Stimulated activated CD4-positive, alpha-beta T cell treated with anti-CD3 and anti-CD28 coated beads, TNF-alpha, amount 100 ng/mL, for 24 hours (primary cell): ENCODE data around the gene RNF10.
A peak's percentile ranks its signal among the peaks of the same experiment; 100 is the strongest.
"Not testable (repeated sequence)": the region's sequence is repeated elsewhere in the genome, so short reads cannot be mapped to it uniquely, and the experiment has no call there.

Experiments used
- DNase-seq, 3 experiments: peaks; one replicate each; pipeline ENCODE4 v3.0.0-alpha.2; 2020; ENCODE audit warnings: low read depth in 3 of 3

Gene RNF10

DNA sequence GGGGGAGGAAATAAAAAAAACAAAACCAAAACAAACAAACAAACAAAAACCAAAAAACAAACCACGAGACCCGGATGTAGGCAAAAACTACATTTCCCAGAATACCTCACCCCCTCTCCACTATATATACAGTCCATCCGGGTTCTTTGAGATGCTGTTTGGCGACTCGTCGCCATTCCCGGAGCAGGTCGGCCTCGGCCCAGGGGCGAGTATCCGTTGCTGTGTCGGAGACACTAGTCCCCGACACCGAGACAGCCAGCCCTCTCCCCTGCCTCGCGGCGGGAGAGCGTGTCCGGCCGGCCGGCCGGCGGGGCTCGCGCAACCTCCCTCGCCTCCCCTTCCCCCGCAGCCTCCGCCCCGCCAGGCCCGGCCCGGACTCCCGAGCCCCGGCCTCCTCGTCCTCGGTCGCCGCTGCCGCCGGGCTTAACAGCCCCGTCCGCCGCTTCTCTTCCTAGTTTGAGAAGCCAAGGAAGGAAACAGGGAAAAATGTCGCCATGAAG is at the start of gene RNF10:
RNF10 (plus strand) TSS at position 154 of the 500 bp plus-strand sequence. CDS start 456 bp downstream, outside the sequence.
- DNase-seq: peak; percentile 47 to 59 (median 54)

DNA sequence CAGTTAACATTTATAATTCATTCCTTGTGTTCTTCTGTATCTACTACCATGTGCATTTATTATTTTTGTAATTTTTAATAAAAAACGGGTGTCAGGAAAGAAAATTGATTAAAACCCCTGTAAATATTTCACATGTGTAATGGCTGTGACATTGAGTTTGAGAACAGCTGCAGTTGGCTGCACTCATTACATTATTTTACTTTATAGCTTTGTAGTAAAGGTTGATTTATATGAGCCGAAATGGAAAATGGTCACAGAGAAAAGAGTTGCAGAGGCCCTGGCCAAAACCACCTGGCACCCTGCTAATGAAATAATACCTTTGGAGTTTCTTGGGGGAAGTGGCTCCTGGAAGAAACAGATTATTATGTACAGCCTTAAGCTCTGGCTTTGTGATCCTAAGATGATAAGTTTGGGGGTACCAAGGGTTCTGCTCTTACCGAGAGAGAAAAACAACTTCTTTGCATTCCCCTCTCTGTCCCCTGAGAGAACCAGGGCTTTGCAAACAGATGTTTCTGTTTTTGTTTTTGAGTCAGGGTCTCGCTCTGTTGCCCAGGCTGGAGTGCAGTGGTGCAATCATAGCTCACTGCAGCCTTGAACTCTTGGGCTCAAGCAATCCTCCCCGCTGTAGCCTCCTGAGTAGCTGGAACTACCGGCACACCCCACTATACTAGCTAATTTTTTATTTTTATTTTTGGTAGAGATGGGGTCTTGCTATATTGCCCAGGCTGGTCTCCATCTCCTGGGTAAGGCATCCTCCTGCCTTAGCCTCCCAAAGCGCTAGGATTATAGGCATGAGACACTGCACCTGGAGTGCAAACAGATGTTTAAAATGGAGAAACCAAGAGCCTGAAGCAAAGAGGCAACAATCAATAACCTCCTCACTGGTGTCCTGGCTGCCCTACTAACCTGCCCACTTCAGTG is 47.9 kb upstream of the RNF10 start:
- DNase-seq: no peak

DNA sequence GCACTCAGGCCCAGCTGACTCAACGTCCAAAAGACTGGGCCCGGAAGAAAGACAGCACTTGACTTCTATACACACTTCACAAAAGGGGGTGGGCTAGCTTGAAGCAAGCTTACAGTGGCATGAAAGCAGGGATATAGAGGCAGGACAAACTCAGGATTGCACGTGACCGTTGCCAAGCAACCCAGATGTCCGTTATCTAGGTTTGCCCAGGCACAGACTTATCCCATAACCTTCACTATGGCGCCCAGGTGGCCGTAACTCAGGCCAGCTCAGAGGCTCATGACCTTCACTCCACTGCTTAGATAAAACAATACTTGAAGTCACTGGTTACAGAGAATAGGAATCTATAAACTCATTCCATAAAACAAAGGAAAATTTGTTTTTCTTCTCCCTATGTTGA is 46.6 kb upstream of the RNF10 start:
- DNase-seq: not testable (repeated sequence)

DNA sequence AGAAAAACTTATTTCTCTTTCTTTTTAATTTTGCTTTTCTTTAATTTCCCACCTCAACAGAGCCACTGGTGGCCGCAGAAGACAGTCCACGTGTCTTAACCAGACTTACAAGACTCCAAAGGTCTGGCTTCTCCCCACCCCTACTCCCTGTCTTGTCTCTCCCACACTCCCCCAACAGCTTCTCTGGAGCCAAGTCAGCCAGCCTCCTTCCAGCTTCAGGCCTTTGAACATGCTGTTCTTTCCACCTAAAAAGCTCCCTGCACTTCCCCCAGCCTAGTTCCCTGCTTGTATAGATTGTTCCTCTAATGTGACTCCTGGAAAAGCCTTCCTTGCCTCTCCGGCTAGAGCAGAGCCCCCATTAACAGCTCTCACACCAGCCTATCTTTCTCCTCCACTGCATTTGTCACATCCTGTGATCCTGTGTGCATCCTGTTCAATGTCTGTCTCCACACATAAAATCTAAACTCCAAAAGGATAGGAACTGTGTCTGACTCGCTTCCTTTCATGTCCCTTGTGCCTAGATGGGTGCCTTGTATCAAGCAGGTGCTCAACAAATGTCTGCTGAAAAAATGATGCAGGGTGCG is 46.0 kb upstream of the RNF10 start:
- DNase-seq: no peak

DNA sequence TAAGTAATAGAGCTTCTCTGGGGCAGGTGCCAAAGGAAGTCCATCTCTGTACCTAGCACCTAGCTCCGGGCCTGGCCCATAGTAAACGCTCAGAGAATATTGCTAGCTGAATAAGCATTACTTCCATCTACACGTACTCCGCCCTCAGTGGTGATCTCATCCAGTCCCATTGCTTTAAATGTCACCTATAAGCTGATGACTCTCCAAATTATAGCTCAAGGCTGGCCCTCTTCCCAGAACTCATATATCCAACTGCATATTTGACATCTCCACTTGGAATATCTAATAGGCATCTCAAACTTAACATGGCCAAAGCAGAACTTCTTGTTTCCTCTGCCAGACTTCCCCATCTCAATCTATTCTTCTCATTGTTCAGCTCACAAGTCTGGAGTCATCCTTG is 45.1 kb upstream of the RNF10 start:
- no peak for DNase-seq

DNA sequence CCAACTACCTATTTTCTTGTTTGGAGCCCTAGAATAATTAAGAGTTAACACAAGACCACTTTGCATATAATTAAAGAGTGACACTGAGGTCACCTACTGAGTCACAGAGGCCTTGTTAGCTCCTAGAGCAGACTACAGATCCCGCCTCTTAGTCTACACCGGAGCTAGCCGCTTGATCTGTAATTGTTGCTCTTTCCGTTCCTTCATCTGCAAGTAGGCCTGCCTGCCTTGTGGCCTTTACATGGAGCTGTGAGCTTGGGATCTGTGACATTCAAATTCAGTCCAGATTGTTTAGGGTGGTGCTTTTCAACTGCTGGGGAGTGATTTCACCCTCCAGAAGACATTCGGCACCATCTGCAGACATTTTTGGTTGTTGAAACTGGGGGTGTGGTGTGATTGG is 43.8 kb upstream of the RNF10 start:
- no peak for DNase-seq

DNA sequence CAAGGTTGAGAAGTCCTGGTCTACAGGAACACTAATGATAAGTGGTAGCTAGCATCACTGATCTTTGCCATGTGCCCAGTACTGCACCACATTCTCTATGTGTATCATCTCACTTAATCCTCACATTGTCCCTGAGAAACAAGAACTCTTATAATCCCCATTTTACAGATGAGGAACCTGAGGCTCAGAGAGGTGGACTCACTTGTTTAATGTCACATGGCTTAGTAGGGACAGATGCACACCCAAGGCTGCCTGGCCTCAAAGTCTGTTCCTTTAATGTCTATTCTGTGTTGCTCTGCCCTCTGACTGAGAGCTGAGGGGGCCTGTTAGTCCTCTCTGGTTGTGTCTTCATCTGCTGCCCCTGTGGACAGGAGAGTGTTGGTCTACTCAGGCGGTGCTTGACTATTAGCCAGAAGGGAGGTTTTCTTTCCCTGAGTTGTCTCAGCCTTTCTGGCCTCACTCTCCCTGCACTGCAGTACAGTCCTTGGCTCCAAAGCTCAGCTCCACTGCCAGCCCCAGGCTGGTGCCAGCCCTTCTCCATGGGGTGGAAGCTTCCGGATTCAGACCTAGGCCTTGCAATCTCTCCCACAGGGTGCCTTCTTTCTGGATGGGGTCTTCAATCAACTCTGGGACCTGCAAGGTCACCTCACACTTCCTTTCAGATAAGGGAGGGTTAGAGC is 43.2 kb upstream of the RNF10 start:
- DNase-seq: no peak

DNA sequence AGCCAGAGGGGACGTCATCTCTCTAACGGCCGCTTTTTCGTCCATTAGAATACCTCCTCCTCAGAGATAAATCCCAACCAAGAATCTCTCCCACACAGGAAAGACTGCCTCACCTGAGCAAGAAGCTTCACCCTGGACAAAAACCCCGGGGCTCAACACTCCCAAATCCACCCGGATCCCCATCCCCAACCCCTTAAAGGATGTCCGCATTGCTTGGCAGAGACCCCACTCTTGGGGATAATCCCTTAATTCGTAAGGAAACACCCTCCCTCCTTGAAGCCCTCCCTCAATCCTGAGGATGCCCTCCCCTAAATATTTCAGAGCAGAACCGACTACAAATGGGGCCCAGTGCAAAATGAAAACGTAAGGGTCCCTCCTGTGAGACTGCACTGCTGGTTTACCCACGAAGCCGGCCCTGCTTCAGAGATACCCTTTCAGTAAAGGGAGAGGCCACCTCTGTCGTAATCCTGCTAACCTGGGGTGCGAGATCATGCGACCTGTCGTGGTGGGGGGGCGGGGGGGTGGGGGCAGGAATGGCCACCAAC is 38.9 kb upstream of the RNF10 start:
- DNase-seq: no peak

DNA sequence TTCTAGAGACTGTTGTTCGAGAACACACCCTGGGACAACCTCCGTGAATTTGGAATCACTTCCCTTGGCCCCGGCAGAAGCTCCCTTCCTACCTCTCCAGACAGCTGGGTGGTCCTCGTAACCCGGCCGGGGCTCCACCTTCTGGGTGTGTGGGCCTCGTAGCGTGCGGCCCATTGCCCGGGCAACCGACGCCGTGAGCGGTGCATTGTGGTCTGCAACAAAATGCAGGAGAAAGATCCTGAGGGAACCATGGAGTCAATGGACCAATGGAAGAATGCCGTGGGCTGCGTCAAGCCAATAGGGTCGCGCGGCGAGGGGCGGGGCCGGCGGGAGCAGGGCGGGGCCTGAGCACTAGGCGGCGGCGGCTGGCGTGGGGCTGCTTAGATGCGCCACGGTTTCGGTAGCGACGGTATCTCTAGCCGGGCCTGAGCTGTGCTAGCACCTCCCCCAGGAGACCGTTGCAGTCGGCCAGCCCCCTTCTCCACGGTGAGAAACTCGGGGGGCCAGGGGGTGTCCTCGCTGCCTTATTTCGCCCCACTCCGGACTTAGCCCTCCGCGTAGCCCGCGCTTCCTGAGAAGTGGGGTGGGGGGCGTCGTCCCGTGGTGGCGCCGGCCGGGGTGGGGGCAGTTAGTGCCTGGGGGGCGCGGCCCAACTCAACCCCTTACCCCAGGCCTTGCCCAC is 38.3 kb upstream of the RNF10 start, which contains the start of gene DYNLL1:
DYNLL1 (plus strand) TSS at position 383 of the 682 bp plus-strand sequence. CDS start 309 bp downstream, outside the sequence.
- peak; percentile 96 to 98 (median 97) for DNase-seq

DNA sequence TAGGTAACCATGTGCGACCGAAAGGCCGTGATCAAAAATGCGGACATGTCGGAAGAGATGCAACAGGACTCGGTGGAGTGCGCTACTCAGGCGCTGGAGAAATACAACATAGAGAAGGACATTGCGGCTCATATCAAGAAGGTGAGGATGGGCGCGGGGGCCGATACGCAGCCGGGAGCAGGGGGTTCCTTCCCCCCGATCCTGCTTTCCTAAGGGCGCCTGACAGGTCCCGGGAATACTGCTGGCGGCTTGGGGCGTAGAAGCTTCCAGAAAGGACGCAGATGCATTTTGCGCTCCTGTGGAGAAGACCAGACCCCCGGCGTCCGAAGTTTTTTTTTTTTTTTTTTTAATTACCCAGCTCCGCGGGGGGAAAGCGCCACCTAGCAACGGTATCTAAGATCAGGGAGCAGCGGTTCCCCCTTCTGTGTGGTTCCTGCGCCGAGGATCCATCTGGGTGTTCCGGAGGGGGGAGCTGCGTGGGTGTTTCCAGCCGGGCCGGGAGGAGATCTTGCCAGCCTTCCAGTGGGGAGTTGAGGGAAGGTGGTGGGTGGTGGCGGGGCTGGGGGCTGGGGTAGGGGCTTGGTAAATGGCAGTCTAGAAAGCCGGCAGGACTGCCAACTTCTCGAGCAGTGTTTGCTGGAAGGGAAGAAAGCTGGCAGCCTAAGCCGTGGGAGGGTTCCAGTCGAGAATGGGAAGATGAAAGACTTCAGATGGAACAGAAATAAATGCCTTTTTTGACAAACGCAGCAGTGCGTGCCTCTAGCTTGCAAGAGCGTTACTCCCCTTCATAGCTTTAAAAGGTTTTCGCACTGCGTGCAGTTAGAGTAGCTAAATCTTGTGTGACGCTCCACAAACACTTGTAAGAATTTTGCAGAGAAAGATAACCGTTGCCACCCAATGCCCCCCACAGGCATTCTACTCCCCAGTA is 37.5 kb upstream of the RNF10 start:
- DNase-seq: peak; percentile 21 to 40 (median 37)

DNA sequence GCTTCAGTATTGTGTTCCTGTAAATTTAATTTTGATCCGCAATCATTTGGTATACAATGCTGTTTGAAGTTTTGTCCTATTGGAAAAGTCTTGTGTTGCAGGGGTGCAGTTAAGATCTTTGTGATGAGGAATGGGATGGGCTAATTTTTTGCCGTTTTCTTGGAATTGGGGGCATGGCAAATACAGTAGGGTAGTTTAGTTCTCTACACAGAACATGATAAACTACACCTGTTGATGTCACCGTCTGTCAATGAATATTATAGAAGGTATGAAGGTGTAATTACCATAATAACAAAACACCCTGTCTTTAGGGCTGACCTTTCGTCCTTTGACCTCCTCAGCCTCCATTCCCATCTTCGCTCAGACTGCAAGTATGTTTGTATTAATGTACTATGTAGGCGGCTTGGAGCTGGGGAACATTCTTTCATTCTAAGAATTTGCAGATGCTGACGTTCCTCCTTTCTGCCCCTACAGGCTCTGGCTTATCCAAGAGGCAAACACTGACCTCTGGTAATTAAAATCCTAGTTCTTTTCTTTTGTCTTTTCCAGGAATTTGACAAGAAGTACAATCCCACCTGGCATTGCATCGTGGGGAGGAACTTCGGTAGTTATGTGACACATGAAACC is 36.5 kb upstream of the RNF10 start:
- DNase-seq: no peak

DNA sequence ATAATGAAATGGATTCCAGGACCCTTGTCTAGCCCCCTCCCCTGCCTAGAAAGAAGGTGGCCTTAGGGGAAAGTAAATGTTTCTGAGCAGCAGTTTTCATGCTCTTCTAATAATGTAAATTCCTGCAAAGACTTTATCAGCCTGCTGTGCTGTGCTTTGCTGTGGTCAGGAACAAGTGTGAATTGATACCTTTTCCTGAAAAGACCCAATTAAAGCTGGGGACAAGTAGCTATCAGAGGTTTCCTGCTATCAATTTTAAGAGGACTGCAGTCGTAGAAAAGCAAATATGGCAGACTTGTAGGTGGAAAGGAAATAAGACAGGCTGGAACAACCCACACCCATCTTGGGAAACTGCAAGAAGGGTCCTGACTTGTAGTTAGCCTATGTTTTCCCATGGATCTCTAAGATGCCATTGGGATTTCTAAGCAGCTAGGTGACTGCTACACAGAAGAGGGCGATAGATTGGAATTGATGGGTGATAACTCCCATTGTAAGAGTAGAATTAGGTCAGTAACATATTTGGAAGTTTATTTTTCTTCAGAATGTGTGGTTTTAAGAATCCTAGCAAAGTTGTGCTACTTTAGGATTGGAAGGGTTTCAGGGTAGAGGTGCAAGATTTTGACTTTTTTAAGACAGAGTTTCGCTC is 35.2 kb upstream of the RNF10 start:
- no peak for DNase-seq

DNA sequence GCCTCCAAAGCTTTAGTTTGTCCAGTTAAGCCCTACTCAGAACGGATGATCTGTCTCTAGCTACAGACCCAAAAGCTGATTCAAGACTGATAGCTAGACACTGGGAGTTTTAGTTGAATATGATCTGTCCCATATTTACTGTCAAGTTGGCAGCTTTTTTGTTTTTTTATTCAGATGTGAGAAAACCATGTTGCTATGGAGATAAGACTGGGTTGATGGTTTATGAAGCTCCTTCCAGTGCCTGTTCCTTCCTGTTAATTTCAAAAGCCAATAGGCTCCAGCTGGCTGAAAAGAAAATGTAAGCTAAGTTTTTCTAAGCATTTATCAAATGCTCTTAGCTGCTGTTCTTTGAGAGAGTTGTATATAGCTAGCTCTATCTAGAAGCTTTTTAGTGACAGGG is 33.6 kb upstream of the RNF10 start:
- no peak for DNase-seq

DNA sequence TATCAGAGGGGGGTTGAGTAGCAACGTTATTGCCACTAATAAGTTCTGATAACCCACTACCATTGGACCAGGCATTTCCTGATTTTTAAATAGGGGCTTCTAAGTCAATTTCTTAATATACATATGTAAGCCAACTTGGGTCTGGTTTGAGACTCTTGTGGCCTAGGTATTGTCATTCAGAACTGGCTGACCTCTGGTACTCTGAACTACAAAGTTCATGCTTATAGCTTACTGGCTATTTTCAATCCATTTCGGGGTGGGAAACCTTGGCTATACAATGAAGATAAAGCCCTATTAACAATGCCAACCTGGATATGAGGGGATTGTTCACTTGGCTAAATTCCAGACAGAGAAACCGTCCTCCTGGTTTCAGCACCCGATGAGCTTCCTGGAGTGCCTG is 29.6 kb upstream of the RNF10 start:
- no peak for DNase-seq

DNA sequence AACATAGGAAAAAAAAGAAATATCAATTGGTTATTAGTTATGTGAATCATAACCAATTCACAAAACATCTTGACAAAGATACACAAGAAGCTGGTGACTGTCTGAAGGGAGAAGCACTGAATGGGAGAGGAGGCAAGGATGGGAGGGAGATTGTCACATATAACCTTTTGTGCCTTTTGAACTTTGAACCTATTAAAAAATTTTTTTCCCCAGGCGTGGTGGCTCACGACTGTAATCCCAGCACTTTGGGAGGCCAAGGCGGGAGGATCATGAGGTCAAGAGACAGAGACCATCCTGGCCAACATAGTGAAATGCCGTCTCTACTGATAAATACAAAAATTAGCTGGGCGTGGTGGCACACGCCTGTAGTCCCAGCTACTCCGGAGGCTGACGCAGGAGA is 25.6 kb upstream of the RNF10 start:
- no peak for DNase-seq

DNA sequence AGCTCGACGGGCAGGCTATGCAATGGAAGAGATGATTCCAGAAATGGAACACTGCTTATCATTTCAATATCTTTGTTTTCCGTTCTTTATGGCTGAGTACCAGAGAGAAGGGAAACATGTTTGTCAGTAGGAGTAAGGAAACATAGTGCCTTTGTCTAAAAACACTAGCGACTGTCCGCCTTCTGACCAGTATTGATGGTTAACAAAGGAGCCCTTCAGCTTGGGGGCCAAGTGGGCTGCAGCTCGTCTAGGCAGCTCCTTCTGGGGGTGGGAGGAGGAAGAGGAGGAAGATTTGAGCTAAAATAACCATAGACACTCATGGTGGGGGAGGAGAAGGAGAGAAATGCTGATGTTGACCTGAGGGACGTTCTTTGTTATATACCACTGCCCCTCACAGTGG is 20.2 kb upstream of the RNF10 start:
- DNase-seq: no peak

DNA sequence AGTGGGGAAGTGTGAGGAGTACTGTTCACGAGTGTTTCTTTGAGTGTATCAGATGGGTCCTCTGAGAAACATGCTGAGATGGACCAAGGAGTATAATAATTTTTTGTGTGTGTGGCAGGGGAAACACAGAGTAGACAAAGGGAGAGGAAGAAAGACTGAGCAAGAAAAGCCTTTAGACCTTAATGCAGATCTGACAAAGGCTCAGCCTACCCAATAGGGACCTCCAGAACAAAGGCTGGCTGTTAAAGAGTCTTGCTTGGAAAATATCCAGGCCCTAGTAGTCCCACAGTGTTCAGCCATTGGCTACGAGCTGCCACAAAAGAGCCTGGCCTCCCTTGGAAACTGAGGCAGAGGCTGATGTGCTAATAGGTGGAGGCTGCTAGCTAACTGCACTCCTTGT is 18.7 kb upstream of the RNF10 start:
- no peak for DNase-seq

DNA sequence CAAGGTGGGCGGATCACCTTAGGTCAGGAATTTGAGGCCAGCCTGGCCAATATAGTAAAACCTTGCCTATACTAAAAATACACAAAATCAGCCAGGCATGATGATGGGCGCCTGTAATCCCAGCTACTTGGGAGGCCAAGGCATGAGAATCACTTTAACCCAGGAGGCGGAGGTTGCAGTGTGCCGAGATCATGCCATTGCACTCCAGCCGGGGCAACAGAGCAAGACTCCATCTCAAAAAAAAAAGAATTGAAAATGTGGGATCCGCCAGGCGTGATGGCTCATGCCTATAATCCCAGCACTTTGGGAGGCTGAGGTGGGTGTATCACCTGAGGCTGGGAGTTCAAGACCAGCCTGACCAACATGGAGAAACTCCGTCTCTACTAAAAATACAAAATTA is 14.8 kb upstream of the RNF10 start:
- not testable (repeated sequence) for DNase-seq

DNA sequence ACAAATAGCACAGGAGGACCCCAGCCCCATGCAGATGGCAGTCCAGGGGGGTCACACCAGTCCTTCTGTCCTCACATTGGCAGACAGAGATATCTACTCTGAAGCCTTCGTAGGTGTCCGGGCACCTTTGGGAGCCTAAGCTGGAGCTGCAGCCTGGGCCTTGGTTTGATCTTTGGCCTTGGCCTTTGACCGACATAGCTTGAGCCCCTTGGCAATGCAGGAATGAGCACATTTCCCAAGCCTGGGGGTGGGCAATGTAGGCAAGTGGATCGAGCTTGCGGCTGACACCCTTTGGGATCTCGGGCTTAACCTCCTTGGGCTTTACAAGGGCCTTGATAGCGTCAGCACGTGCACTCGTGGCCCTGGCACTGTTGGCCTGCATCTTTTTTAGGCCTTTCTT is 11.6 kb upstream of the RNF10 start:
- DNase-seq: no peak
